ELF-1 (cell line): ENCODE measurements around the gene SLIT1.

Experiments used
- DNase-seq: peaks from one replicate; pipeline ENCODE4 v3.0.0-alpha.2; 2016; ENCODE audit warnings: low read depth, low spot score

Gene SLIT1

GRCh38 chr10:97003804-97004201 lies 182.0 kb downstream of the SLIT1 start:
- DNase-seq: no peak

- no peak for DNase-seq
These were observed 182.5 kb downstream of the SLIT1 start for GRCh38 chr10:97003151-97003803.

- DNase-seq: no peak
These were observed 183.1 kb downstream of the SLIT1 start for GRCh38 chr10:97002670-97003069.

GRCh38 chr10:97001183-97001991 lies 184.4 kb downstream of the SLIT1 start:
- no peak for DNase-seq

- DNase-seq: peak; percentile 57
These were observed 185.1 kb downstream of the SLIT1 start for GRCh38 chr10:97000487-97001182.

- DNase-seq: no peak
These were observed 185.8 kb downstream of the SLIT1 start for GRCh38 chr10:96999987-97000386.

- DNase-seq: no peak
These were observed 186.4 kb downstream of the SLIT1 start for GRCh38 chr10:96999337-96999736.

DNA sequence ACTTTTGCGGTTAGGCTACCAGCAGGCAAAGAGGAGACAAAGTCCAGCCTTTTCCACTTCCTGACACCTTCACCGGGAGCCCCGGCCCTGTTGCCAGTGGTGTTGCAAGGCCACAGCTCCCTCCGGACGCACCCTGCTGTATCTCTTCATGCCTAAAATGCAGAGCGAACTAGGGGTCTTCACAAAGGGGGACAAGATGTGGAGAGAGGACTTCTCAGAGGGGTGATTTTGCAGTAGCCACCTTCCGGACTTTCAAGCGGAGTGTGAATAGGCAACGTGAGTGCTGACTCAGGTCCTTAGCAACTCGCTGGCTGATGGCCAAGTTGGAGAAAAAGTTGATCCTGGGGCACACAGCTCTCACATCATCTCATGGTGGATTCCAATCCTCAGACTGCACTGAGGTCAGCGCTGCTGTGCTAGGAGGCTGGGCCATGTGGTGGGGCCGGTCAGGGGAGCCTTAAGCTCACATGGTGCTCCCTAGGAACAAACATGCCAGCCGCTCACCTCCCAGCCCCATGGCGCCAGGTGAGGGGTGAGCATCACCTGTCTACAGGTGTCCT lies 187.3 kb downstream of the SLIT1 start:
- DNase-seq: no peak

DNA sequence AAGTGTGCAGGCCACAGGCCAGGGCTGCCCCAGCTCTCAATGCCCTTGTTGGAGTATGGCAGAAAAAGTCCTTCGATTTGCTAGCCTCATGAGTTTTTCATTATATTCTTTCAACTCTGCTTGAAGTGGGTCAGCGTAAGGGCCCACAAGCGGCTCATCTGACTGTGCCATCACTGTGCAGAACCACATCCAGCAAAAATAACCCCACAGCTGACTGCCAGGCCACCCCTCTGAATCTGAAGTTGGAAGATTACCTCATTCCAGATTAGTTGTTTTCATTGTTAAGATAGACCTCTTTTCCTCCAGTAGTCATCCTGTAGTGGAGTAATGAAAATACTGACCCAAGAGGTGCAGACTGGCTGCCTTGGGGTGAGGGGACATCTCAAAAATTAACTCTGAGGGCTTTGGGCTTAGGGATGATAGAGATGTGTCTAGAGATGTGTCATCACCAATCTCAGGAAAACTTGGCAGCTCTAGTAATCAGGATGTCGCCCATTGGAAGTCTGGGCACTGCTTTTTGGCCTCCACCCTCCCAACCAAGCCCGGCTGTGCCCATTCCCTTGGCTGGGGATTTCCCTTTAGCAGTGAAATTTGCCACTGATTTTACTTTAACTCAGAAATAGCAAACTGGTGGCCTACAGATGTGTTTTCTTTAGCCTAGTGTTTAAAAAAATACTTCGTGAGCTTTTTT lies 189.3 kb downstream of the SLIT1 start:
- no peak for DNase-seq

GRCh38 chr10:96995851-96996250 lies 189.9 kb downstream of the SLIT1 start:
- no peak for DNase-seq

GRCh38 chr10:96992721-96993120 lies 193.0 kb downstream of the SLIT1 start:
- DNase-seq: no peak

DNA sequence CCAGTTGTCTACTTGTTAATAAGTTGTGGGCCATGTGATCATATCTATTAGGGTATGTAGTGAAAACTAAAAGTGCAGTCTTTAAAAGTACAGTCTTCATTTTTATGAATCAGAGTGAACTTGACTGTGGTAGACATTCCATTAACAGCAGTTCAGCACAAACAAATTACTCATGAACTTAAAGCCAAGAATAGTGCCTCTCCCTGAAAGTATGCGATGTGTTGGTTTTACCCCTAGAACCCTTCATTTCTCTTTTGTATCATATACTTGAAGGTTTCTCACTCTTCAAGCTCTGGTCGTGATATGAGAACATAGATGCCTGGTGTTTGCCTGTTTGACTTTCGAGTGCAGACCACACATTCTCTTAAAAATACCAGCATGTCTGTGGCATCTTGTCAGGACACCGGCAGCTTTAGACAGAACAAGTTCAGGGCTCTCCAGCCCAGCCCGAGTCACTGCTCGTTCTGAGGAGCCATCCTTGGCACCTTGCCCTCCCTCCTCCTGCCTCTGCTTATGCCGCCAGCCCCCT lies 194.4 kb downstream of the SLIT1 start:
- DNase-seq: no peak

DNA sequence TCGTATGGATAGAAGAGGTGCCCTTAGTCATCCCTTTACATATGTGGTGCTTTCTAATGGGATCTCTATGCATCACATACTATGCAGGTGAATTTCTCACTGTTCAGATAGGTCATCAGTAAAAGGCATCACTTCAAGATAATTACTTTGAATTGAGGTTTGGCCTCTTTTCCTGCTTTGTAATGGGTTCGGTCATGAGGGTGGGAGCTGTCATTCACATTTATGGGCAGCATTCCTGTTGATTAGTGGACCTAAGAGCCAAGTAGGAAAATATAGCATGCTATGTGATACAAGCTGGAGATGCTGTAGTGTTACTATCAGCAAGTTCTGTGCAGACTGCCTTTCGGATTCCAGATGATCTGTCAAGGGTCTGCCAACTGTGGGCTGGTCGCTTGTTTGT lies 197.3 kb downstream of the SLIT1 start:
- DNase-seq: no peak

- DNase-seq: no peak
These were observed 197.9 kb downstream of the SLIT1 start for GRCh38 chr10:96987842-96988175.

- DNase-seq: no peak
These were observed 198.5 kb downstream of the SLIT1 start for GRCh38 chr10:96987141-96987841.

DNA sequence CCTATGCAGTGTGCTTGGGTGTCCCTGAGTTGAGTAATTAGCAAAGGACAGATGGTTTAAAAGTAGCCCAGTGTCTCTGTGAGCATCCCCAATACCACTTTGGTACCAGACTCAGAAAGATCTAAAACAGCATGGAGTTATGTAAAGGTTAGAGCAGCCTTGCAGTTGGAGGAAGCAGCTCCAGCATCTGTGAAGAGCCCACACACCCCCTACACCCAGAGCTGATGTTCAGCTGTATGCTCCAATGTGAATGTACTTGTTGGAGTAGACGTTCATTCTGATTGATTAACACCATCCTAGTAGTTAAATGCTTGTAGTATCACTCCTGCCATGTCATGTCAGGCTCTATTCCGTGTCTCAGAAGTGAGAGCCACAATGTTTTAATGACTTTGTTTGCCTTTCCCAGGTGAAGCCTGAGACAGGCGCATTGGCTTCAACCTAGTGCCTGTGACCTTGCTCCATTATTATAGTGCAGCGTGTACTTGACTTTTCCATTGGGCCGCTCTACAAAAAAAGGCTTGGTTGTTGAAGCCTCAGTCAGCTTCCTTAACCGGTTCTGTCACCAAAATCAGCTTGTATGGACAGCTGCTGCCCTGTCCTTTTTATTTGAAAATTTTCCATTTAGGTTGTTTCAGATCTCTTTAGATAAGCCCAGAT lies 199.4 kb downstream of the SLIT1 start:
- DNase-seq: no peak

- no peak for DNase-seq
These were observed 201.1 kb downstream of the SLIT1 start for GRCh38 chr10:96984541-96985131.

GRCh38 chr10:96982149-96982930 lies 203.4 kb downstream of the SLIT1 start:
- no peak for DNase-seq

- DNase-seq: no peak
These were observed 207.1 kb downstream of the SLIT1 start for GRCh38 chr10:96978621-96979154.
